HG02870 (cell line): Measurements from ENCODE around the gene MARCHF9.
A peak's percentile ranks its signal among the peaks of the same experiment; 100 is the strongest.
"Not testable (repeated sequence)": the region's sequence is repeated elsewhere in the genome, so short reads cannot be mapped to it uniquely, and the experiment has no call there.

Experiments
- ATAC-seq: cut with Tn5 transposase; IDR thresholded peaks from one replicate; pipeline ENCODE4 v1.9.1; 2021; ENCODE audit warnings: mild to moderate bottlenecking, moderate library complexity; ENCODE audit not compliant: unreplicated experiment

The MARCHF9 gene, protein sequence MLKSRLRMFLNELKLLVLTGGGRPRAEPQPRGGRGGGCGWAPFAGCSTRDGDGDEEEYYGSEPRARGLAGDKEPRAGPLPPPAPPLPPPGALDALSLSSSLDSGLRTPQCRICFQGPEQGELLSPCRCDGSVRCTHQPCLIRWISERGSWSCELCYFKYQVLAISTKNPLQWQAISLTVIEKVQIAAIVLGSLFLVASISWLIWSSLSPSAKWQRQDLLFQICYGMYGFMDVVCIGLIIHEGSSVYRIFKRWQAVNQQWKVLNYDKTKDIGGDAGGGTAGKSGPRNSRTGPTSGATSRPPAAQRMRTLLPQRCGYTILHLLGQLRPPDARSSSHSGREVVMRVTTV

GRCh38 chr12:57754411-57755193 is at the start of gene MARCHF9:
TSS of gene MARCHF9 (plus strand) at chr12:57755103. CDS start at chr12:57755529, 426 bp downstream.
- ATAC-seq: peak; percentile 35

DNA sequence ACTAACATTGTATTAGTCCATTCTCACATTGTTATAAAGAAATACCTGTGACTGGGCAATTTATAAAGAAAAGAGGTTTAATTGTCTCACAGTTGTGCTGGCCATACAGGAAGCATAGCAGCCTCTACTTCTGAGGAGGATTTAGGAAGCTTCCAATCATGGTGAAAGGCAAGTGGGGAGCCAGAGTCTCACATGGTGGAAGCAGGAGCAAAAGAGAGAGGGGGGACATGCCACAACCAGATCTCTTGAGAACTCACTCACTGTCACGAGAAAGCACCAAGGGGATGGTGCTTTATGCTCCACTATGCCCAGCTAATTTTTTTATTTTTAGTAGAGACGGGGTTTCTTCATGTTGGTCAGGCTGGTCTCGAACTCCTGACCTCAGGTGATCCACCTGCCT is 47.7 kb upstream of the MARCHF9 start:
- no peak for ATAC-seq

DNA sequence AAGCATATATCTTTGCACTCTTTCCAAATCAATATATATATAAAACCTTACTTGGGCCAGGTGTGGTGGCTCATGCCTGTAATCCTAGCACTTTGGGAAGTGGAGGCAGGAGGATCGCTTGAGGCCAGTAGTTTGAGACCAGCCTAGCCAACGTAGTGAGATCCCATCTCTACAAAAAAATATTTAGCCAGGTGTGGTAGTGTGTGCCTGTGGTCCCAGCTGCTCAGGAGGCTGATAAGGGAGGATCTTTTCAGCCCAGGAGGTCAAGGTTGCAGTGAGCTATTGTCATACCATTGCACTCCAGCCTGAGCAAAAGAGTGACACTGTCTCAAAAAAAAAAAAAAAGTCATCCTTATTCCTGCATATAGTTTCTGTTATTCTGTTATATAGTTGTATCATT is 46.6 kb upstream of the MARCHF9 start:
- ATAC-seq: no peak

DNA sequence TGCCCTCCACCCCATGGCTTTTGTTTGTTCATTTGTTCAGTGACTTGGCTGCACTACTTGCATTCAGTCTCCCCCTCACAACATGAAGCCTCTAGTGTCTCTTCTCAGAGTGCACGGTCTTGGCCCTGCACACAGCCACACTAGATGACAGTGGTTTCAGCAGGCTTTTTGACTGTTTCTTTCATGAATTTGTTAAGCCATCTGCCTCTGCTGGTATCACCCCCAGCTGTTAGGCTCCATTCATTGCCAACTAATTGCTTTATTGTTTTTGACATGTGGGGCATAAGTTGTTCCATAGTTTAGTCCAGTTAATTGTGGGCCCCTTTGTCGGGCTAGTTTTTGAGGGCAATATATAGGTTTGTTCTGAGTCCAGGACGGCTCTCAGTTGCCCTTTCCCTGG is 42.2 kb upstream of the MARCHF9 start:
- no peak for ATAC-seq

- ATAC-seq: no peak
Observed at GRCh38 chr12:57713209-57713608, 41.7 kb upstream of the MARCHF9 start.

- peak; percentile 61 for ATAC-seq
Observed at GRCh38 chr12:57715036-57715748, 39.7 kb upstream of the MARCHF9 start.

DNA sequence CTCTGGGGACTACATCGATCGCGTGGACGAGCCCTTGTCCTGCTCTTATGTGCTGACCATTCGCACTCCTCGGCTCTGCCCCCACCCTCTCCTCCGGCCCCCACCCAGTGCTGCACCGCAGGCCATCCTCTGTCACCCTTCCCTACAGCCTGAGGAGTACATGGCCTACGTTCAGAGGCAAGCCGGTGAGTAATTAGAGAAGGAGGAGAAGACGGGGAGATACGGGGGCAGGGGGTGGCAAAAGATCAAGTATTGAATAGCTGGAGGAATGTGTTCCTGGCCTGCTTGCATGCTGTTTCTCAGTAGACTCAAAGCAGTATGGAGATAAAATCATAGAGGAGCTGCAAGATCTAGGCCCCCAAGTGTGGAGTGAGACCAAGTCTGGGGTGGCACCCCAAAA is 39.1 kb upstream of the MARCHF9 start:
- ATAC-seq: no peak

DNA sequence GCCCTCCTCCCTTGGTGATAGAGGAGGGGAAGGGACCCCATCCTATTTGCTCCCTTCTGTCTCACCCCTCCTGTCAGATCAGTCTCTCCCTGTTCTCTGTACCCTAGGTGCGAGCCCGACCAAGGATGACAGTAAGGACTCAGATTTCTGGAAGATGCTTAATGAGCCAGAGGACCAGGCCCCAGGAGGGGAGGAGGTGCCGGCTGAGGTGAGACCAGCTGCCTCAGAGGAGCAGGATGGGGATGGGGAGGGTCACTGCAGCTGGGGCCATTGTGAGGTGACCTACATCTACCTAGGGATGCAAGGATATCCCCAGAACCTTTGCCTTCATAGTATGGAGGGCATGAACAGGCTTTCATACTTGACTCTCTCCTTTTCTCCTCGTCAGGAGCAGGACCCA is 38.6 kb upstream of the MARCHF9 start:
- ATAC-seq: no peak

GRCh38 chr12:57717131-57717530 is 37.8 kb upstream of the MARCHF9 start:
- no peak for ATAC-seq

- ATAC-seq: no peak
Observed at GRCh38 chr12:57717846-57718640, 36.9 kb upstream of the MARCHF9 start.

- ATAC-seq: no peak
Observed at GRCh38 chr12:57718641-57719528, 36.0 kb upstream of the MARCHF9 start.

- no peak for ATAC-seq
Observed at GRCh38 chr12:57719777-57720605, 34.9 kb upstream of the MARCHF9 start.

GRCh38 chr12:57720606-57721595 is 34.0 kb upstream of the MARCHF9 start:
- no peak for ATAC-seq

GRCh38 chr12:57721846-57722608 is 32.9 kb upstream of the MARCHF9 start:
- ATAC-seq: not testable (repeated sequence)

DNA sequence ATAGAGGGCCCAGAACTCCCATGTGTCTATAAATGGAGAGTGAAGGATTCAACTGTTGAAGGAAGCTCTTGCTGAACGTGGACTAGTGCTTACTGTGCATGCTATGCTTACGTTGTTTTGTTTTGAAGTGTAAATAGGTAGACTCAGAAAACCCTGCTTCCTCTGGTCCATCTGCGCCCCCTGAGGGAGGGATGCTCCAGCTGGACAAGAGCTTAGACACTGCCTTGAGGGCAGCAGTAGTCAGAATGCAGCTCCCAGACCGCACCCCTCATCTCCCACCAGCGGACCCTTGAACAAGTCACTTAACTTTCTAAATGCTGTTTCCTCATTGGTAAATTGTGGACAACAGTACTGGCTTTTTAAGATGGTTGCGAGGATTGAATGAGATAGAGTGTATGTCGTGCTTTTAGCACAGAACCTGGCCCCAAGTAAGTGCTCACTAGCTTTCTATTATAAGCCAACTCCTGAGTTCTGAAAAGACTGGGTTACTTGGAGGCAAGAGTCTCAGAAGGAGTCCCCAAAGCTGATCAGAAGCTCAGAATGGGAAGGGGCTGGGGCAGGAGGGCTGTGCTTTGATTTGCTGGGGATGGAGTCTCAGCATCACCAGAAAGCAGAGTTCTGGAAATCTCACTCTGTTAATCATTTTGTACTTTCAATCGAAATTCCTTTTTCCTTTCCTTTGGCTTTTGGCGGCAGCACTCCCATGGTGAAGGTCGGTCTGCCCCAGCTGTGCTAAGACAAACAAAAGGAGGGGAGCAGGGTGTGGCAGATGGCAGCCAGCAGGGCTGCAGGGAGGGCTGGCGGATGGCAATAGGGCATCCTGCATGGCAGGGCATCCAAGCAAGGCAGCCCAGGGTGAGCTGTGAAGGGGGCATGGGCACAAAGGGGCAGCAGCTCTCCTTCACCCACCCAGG is 31.9 kb upstream of the MARCHF9 start:
- ATAC-seq: no peak

- ATAC-seq: no peak
Observed at GRCh38 chr12:57723630-57723962, 31.3 kb upstream of the MARCHF9 start.
